HG02588 (cell line): ENCODE measurements around the gene PURA.

Experiments used
- ATAC-seq: cut with Tn5 transposase; IDR thresholded peaks from one replicate; pipeline ENCODE4 v1.9.1; 2021; ENCODE audit warnings: mild to moderate bottlenecking, moderate library complexity; ENCODE audit not compliant: unreplicated experiment

PURA gene

DNA sequence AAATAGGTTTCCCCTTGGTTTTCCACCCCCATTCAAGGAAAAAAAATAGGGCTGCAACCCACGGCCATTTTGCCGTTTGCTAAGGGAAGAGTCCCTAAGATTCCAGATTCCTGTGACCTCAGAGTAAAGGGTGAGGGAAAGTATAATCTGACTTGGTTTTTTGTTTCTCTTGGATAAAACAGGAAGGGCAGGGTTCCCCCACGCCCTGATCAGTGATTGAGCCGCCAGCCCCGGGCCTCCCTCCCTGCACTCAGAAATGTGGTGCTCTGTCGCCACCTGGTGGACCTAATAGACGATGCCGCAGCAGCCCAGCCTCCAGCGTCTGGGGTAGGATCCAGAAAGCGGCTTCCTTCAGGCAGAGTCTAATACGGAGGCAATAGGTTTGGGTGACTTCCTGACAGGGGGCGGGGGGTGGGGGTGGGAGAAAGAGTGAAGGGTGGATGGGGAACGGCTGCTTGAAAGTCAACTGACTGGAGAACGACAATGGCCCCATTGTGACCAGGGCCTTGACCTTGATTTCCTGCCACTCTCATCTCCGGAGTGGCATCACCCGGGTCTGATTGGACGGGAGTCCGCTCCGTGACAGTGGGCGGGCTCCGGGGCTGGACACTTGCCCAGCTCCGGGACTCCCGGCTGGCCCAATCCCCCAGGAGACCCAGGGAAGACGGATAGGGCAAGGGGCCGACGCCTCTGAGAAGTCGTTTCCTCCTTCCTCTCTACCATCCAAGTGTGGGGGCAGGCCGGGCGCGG, 43.3 kb downstream of the PURA start:
- ATAC-seq = peak; percentile 93

DNA sequence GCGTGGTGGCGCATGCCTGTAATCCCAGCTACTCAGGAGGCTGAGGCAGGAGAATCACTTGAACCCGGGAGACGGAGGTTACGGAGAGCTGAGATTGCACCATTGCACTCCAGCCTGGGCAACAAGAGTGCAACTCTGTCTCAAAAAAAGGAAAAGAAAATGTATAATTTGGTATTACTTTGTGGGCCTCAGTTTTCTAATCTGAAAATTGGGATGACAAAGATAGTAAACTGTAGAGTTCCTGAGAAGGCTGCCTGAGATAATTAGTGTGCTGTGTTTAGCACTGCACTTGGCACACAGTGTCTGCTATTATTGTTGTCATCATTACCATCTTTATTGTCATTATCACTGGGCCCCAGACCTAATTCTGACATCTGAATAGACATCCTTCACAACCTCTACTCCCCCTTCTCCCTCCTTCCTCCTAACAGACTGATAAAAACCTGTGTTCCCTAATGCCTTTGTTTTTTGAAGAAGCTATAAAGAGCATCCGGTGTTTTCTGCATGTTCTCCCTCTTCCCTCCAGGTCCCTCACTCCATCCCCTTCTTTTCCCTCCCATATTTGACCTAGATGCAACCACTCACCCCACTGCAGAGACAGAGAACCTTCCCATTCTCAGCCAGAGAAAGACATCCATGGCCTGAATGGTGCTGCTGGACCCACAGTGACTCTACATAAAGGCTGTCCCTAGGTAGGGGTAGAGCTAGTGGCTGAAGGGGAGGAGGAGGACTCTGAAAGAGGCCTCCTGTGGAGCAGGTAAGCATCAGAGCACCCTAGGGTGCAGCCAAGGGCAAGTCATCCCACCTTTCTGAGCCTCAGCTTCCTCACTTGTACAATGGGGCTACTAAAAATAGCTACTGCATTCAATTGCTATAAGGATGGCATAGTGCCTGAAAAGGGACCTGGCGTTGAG, 45.4 kb downstream of the PURA start:
- no peak for ATAC-seq

DNA sequence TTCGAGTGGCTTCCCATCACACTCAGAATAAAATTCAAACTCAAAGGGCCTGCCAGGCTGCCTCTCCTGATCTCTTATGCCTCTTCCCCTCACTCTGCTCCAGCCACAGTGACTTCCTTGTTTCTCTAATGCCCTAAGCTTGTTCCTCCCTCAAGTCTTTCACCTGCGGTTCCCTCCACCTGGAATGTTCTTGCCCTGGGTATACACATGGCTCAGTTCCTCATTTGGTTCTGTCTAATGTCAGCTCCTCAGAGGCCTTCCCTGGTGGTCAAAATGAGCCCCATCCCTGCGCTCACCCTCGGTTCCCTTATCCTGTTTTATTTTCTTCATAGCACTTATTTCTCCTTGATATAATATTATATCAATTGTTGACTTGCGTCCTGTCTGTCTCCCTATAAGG, 48.4 kb downstream of the PURA start:
- no peak for ATAC-seq

DNA sequence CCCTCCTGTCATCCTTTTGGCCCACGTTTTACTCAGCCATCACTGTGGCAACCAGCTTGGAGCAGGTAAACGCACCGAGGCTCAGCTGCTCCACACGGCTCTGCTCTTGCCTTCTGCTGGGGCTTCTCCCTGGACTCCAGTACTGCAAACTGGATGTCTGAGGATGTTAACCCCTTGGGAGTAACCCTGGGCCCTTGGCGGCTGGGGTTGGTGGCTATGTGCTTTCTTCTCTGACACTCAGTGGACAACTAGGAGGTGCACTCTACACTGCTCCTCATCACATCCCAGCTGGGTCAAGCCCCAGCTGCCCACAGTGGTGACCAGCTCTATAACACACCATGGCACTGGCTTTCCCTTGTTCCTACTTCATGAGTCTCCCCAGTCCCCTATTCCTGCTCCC, 48.9 kb downstream of the PURA start:
- no peak for ATAC-seq

DNA sequence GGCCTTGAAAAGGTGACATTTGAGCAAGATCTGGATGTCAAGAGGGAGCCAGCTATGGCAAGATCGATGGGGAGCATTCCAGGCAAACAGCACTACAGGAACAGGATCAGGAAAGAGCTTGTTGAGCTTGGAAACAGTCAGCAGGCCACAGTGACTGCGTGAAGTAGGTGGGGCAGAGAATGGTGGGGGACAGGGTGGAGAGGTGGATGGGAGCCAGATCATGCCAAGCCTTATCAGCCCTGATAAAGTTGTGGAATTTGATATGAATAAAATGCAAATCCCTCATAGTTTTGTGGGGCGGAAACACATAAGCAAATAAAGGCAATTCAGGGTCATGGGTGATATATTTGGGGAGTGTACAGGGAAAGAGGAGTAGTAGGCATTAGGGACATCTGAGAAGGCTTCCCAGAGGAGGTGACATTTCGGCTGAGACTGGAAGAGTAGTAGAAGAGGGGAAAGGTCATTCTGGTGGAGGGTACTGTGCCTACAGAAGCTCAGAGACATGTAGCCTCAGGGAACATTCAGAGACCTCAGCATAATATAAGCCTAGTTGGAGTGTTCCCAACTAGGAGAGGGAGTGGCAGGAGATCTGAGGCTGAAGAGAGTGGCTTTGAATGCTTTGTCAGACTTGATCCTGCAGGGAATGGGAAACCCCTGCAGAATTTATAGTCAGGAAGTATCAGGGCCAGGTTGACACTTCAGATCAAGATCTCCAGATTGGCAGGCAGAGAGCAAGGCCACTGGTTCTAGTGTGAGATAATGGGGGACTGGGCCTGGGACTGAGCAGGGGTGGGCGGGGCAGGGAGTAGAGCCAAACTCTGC, 51.4 kb downstream of the PURA start:
- ATAC-seq = no peak

DNA sequence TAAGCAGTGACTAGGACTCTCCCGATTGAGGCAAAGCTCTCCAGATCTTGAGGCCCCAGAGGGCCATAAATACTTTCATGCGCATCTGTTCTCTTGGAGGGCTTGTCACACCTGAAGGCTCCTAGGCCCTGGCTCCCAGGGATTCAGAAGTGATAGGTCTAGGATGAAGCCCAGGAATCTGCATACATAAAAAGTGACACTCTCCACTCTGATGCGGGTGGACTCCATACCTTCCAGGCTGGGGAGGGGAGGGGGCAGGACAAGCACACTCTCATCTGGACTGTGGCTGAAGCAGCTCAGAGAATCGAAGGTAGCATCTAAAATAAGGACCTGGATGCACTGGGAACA, 52.0 kb downstream of the PURA start:
- no peak for ATAC-seq

DNA sequence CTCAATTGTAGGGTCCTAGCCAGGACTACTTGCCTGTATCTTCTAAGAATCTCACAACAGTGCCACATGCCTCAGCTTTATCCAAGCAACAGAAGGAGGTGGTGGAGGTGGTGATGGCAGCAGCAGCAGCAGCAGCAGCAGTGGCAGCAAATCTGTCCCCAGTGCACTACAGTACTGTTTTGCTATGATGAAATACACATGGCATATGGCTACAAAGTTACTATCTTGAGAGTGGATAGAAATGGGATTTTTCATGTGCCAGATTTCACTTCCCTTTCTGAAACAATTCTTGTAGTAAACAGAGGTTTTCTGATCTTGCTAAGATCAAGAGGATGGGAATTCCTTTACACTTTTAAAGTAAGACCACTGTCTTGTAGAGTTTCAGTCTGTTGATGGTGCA, 53.0 kb downstream of the PURA start:
- ATAC-seq = no peak

DNA sequence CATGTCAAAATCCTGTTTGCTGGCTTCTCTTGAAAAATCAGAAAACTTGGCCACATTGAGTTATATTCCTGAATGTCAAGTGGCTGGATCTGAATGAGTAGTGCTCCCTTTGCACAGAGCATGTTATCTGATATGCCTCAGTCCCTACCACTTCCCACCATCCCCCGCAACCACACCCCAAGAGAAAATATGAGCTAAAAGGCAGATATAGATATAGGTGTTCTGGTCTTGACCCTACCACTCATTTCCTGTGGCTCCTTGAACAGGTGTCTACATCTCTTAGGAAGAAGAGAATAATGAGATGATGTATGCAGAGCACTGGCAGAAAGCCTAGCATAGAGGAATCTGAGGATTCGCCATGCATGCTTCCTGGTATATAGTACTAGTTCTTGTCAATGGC, 54.5 kb downstream of the PURA start:
- ATAC-seq = no peak

DNA sequence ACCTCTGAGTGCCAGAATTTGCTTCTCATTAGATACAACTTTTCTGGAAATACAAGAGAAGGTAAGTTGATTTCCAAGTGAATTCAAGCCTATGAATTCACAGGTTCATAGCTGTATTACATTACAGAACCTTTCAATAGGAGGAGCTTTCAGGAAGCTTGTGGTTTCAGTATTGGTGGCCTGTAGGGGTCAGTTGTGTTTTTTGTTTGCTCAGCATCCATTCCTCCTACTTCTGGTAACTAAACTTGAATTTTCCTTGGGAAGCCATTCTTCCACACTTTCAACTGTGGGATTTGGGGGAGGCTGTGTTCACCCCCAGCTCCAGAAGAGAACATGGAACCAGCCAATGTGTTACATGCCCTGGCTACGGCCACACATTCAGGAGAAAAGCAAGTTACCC, 55.5 kb downstream of the PURA start:
- ATAC-seq = no peak

DNA sequence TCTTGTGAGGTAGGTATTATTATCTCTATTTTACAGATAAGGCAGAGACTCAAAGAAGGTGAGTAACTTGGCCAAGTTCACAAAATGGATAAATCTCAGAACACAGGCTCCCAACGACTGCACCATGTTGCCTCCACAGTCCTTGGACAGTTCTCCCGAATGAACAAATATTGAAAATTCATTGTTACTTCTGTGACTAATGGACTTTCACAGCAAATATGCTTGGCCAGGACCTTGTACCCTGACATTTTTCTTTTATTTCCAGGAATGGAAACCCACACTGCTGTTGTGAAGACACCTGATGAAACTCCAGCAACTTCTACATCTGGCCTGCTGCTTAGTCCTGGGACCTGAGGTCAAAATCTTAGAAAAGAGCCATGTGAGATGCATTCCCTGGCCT, 58.6 kb downstream of the PURA start:
- no peak for ATAC-seq

DNA sequence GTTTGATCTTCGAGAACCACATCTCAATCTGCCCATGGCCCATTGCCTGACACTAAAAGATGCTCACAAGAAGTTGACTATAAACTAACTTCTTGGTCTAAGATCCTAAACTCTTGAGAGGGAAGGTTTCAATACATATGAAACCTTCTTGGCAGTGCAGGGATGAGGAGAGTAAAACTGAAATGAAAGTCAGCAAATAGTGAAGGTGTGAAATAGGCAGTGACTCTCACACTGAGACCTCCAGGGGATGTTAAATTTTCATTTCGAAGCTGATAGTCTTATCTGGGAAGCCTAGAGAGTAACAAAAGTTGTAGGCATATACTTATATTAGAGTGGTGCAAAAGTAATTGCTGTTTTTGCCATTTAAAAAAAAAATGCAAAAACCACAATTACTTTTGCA, 60.1 kb downstream of the PURA start:
- ATAC-seq = no peak

DNA sequence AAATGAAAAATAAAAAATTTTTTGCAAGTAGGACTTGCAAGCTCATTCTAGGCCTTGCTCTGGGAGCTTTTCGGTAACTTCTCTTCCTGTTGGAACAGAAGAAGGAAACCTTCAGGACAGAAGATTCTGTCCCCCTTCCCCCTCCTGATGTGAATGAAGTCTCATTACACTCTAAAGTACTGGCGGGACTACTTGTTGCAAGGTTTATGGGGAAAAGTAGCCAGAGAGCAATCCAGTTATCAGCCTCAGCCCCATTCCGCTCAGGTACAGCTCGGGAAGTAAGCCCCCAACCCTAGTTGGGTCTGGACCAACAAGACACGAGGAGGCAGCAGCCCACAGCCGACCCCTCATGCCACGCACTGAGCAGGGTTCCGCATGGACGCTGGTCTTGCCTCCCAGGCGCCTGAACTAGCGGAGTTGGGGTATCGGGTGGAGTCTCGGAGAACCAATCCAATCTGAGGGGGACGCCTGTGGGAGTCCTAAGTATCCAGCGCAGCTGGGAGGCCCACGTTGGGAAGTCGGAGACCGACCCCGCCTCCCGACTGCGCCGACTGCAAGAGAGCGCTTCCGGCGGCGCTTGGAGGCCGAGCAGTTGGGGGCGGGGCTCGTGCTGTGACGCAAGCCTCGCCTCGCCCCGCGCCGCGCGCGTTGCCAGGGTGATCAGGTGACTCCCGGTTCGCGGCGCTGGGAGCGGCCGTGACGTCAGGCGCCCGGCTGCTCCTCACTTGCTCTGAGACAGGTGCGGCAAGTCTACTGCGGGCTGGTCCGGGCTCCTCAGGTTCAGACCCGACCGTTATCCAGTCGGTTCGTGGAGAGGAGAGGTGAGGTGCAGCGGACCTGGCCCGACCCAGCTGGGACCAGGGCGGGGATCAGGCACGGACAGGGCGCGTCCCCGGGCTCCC, 60.8 kb downstream of the PURA start, which contains the start of gene CYSTM1:
TSS of gene CYSTM1 (plus strand) at position 724 of the 902 bp plus-strand sequence. CDS start 19,278 bp downstream, outside the sequence.
- ATAC-seq = peak; percentile 92
